PC-9 (cell line): ENCODE measurements around the gene PBX1. TPM values are rescaled to one million over a fixed set of nuclear protein-coding genes. Genes with fewer than 3 reads are reported as not detected.

ENCODE experiments used
- BruUV-seq: library from RNA; stranded (reverse); fragments of 400-500 nt; replicated peaks from 2 replicates; lab custom pipeline; 2021; lab: Mats Ljungman, UMichigan
- CTCF ChIA-PET: fragments of 300-600 bp; sonication (Branson Sonifier 250); formaldehyde crosslinking; loops from one replicate; lab custom pipeline; 2022; ENCODE audit warnings: antibody characterized with exemption; lab: Charles Lee
- POLR2A ChIA-PET: fragments of 300-600 bp; sonication (Branson Sonifier 250); formaldehyde crosslinking; loops from one replicate; lab custom pipeline; 2022; ENCODE audit warnings: antibody characterized with exemption; ENCODE audit not compliant: unreplicated experiment; lab: Charles Lee
- DNase-seq, 2 experiments: peaks; one replicate each; pipeline versions ENCODE4 v3.0.0 to v3.0.0-alpha.2; 2015 to 2022; ENCODE audit warnings: mixed read lengths in 1 of 2
- H2AFZ ChIP-seq: fragments of 200-600 bp; sonication (generic); 2 replicates; pipeline ENCODE4 v1.8.1; 2017; ENCODE audit warnings: antibody characterized with exemption
- H3F3A ChIP-seq: fragments of 200-600 bp; sonication (generic); 2 replicates; pipeline ENCODE4 v1.8.1; 2017; ENCODE audit warnings: antibody characterized with exemption, mild to moderate bottlenecking, low read depth; ENCODE audit not compliant: insufficient read depth
- H3K27ac ChIP-seq: fragments of 200-600 bp; sonication (generic); 2 replicates; pipeline ENCODE4 v1.6.1; 2016; ENCODE audit warnings: mixed run types
- H3K27me3 ChIP-seq: fragments of 200-600 bp; sonication (generic); 2 replicates; pipeline ENCODE4 v1.6.1; 2016; ENCODE audit warnings: low read depth, mixed run types; ENCODE audit not compliant: insufficient read depth
- H3K36me3 ChIP-seq: fragments of 200-600 bp; sonication (generic); 2 replicates; pipeline ENCODE4 v1.6.1; 2016; ENCODE audit warnings: low read depth, mixed run types
- H3K4me1 ChIP-seq: fragments of 200-600 bp; sonication (generic); replicated peaks from 2 replicates; pipeline ENCODE4 v1.6.1; 2016; ENCODE audit warnings: mixed run types; ENCODE audit not compliant: insufficient read depth
- H3K4me2 ChIP-seq: fragments of 200-600 bp; sonication (generic); 2 replicates; pipeline ENCODE4 v1.6.1; 2017; ENCODE audit warnings: mixed run types
- H3K4me3 ChIP-seq: fragments of 200-600 bp; sonication (generic); 2 replicates; pipeline ENCODE4 v1.6.1; 2016; ENCODE audit warnings: mixed run types
- H3K79me2 ChIP-seq: fragments of 200-600 bp; sonication (generic); 2 replicates; pipeline ENCODE4 v1.6.1; 2017; ENCODE audit warnings: low read depth, mixed run types
- H3K9me2 ChIP-seq: fragments of 200-600 bp; sonication (generic); 2 replicates; pipeline ENCODE4 v1.8.1; 2017; ENCODE audit warnings: mild to moderate bottlenecking; ENCODE audit not compliant: insufficient read depth
- H3K9me3 ChIP-seq: fragments of 200-600 bp; sonication (generic); 2 replicates; pipeline ENCODE4 v1.8.1; 2016; ENCODE audit warnings: low read depth; ENCODE audit not compliant: insufficient read depth
- H4K20me1 ChIP-seq: fragments of 200-600 bp; sonication (generic); 2 replicates; pipeline ENCODE4 v1.8.1; 2017; ENCODE audit not compliant: insufficient read depth
- EZH2 ChIP-seq: fragments of 200-600 bp; sonication (generic); IDR thresholded peaks from 2 replicates; pipeline ENCODE4 v1.8.0; 2017; ENCODE audit warnings: antibody characterized with exemption, low read depth
- intact Hi-C: fragments of 100-400 bp; cut with micrococcal nuclease; formaldehyde crosslinking; loops from one replicate; pipeline ENCODE4 v1.10.0; 2022; ENCODE audit not compliant: unreplicated experiment
- total RNA-seq: library from RNA; stranded (reverse); gene quantifications from 2 replicates; pipeline ENCODE4 v1.2.3, GENCODE V29; 2021
- TF ChIP-seq, protein P1 (sequence below): fragments of 200-600 bp; sonication (generic); conservative IDR thresholded peaks from 2 replicates; pipeline ENCODE4 v1.6.1; 2017; ENCODE audit warnings: mixed run types, antibody characterized with exemption, mild to moderate bottlenecking, moderate library complexity

PBX1 gene
- total RNA-seq, 1 experiment from 2014 or later, result 57.7 TPM

GRCh38 chr1:164876398-164877116 lies 317.6 kb downstream of the PBX1 start:
- intact Hi-C loops, result no loop called here
- Histone ChIP-seq H4K20me1 (no peaks in the 10 kb centered on the region), H3K27ac (no peak overlapping the region), H3K79me2 (no peaks in the 10 kb centered on the region), H3K4me1 (no peaks in the 10 kb centered on the region), H2AFZ (no peak overlapping the region), H3K9me3 (no peaks in the 10 kb centered on the region), H3K36me3 (no peaks in the 10 kb centered on the region), H3K4me2 (no peak overlapping the region), H3K9me2 (no peaks in the 10 kb centered on the region), H3K27me3 (no peaks in the 10 kb centered on the region), H3K4me3 (no peak overlapping the region), H3F3A (no peaks in the 10 kb centered on the region)
- POLR2A ChIA-PET, result no interaction called here
- no peak for DNase-seq
- CTCF ChIA-PET, result no interaction called here
- no TSS peak for BruUV-seq
- TF ChIP-seq, protein P1, sequence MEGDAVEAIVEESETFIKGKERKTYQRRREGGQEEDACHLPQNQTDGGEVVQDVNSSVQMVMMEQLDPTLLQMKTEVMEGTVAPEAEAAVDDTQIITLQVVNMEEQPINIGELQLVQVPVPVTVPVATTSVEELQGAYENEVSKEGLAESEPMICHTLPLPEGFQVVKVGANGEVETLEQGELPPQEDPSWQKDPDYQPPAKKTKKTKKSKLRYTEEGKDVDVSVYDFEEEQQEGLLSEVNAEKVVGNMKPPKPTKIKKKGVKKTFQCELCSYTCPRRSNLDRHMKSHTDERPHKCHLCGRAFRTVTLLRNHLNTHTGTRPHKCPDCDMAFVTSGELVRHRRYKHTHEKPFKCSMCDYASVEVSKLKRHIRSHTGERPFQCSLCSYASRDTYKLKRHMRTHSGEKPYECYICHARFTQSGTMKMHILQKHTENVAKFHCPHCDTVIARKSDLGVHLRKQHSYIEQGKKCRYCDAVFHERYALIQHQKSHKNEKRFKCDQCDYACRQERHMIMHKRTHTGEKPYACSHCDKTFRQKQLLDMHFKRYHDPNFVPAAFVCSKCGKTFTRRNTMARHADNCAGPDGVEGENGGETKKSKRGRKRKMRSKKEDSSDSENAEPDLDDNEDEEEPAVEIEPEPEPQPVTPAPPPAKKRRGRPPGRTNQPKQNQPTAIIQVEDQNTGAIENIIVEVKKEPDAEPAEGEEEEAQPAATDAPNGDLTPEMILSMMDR, result no peak
- TF ChIP-seq EZH2, result no peak

DNA sequence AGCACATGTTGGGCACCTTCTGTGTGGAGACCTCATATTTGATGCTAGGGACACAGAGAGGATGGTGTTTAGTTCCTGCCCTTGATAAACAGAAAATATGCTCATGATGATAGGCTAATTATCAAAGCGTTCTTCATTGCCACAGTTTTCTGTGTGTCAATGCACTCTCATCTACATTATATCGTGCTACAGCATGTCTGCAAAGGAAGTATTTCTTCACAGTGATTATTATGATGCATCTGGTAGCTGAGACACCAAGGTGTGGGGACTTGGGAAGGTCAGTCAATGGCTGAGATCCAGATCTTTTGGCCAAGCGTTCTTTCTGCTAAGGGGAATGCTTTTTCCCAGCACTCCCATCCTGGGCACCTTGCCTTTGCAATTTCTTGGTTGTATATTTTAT lies 321.2 kb downstream of the PBX1 start:
- Histone ChIP-seq H3K4me1 (no peaks in the 10 kb centered on the region; the same call in 1 of the 2 replicates), H3K9me3 (no peaks in the 10 kb centered on the region), H3F3A (no peaks in the 10 kb centered on the region), H3K36me3 (no peaks in the 10 kb centered on the region), H3K79me2 (no peaks in the 10 kb centered on the region), H3K27me3 (no peaks in the 10 kb centered on the region), H3K9me2 (no peaks in the 10 kb centered on the region), H3K4me3 (no peak overlapping the region), H4K20me1 (no peaks in the 10 kb centered on the region), H3K27ac (no peak overlapping the region), H3K4me2 (no peak overlapping the region), H2AFZ (no peak overlapping the region)
- no TSS peak for BruUV-seq
- TF ChIP-seq, protein P1, result no peak
- no peak for TF ChIP-seq EZH2
- intact Hi-C loops, result no loop called here
- CTCF ChIA-PET, result no interaction called here
- POLR2A ChIA-PET, result no interaction called here
- no peak for DNase-seq

GRCh38 chr1:164880644-164881043 lies 321.7 kb downstream of the PBX1 start:
- Histone ChIP-seq H3F3A (peaks cover 4% of the 10 kb centered on the region; the same call in 1 of the 2 replicates), H3K9me2 (no peaks in the 10 kb centered on the region), H3K4me3 (no peak overlapping the region), H3K27ac (no peak overlapping the region), H3K36me3 (no peaks in the 10 kb centered on the region), H2AFZ (no peak overlapping the region), H3K79me2 (no peaks in the 10 kb centered on the region), H3K4me2 (no peak overlapping the region), H3K4me1 (peaks cover 4% of the 10 kb centered on the region), H3K9me3 (no peaks in the 10 kb centered on the region), H3K27me3 (no peaks in the 10 kb centered on the region), H4K20me1 (no peaks in the 10 kb centered on the region)
- TF ChIP-seq EZH2, result no peak
- TF ChIP-seq, protein P1, result no peak
- no peak for DNase-seq
- no TSS peak for BruUV-seq
- ChIA-PET CTCF (no interaction called here), POLR2A (no interaction called here)
- intact Hi-C loops, result no loop called here
